SIG-M5 treated with dmso at 0.1 percent for 504 hours (cell line): ENCODE results near the gene CHRND.
"Not testable (repeated sequence)": the region's sequence is repeated elsewhere in the genome, so short reads cannot be mapped to it uniquely, and the experiment has no call there.

Source experiments
- DNase-seq: peaks from one replicate; lab custom pipeline; 2025; ENCODE audit not compliant: unreplicated experiment; lab: John Stamatoyannopoulos, UW

The CHRND gene

GRCh38 chr2:232524771-232525170, 1.2 kb upstream of the CHRND start:
- no peak for DNase-seq

- DNase-seq, result no peak
These were observed 761 bp upstream of the CHRND start for GRCh38 chr2:232525199-232525598.

- DNase-seq, result no peak
These were observed 497 bp downstream of the CHRND start for GRCh38 chr2:232526372-232526941.

GRCh38 chr2:232527905-232528470, 2.0 kb downstream of the CHRND start:
- no peak for DNase-seq

GRCh38 chr2:232528746-232529460, 2.9 kb downstream of the CHRND start:
- DNase-seq, result no peak

GRCh38 chr2:232529806-232530547, 4.0 kb downstream of the CHRND start:
- DNase-seq, result no peak

GRCh38 chr2:232530626-232531260, 4.8 kb downstream of the CHRND start:
- DNase-seq, result no peak

- no peak for DNase-seq
These were observed 6.5 kb downstream of the CHRND start for GRCh38 chr2:232532419-232532818.

- not testable (repeated sequence) for DNase-seq
These were observed 6.9 kb downstream of the CHRND start for GRCh38 chr2:232532821-232533220.

GRCh38 chr2:232533944-232534710, 8.2 kb downstream of the CHRND start:
- DNase-seq, result no peak

GRCh38 chr2:232534940-232535651, 9.1 kb downstream of the CHRND start:
- DNase-seq, result no peak

GRCh38 chr2:232535761-232536530, 10.0 kb downstream of the CHRND start:
- DNase-seq, result no peak

- no peak for DNase-seq
These were observed 11.1 kb downstream of the CHRND start for GRCh38 chr2:232537079-232537478.

- DNase-seq, result no peak
These were observed 11.5 kb downstream of the CHRND start for GRCh38 chr2:232537499-232537898.

- no peak for DNase-seq
These were observed 12.7 kb downstream of the CHRND start for GRCh38 chr2:232538671-232539070.

- DNase-seq, result no peak
These were observed 13.6 kb downstream of the CHRND start, which contains the start of gene CHRNG for GRCh38 chr2:232539298-232540231. Gene CHRNG, plus strand, starts transcription at chr2:232539692. Its CDS starts 56 bp downstream, at chr2:232539748.

GRCh38 chr2:232540441-232541041, 14.6 kb downstream of the CHRND start:
- DNase-seq, result no peak
